Lower leg skin (tissue), 4 donors: ENCODE results near the gene ADAP2. TPM values are rescaled to one million over a fixed set of nuclear protein-coding genes. Genes with fewer than 3 reads are reported as not detected.

Experiments used
- DNase-seq, 2 donors: peaks; one replicate each; pipeline ENCODE4 v3.0.0-alpha.2; 2019; ENCODE audit warnings: low spot score in 2 of 2
- H3K4me3 ChIP-seq: fragments of 200-600 bp; sonication (generic); 2 replicates; pipeline ENCODE4 v1.5.1; 2017; ENCODE audit warnings: mild to moderate bottlenecking, low read depth; ENCODE audit not compliant: poor library complexity, severe bottlenecking
- POLR2A ChIP-seq, 2 donors: fragments of 450-650 bp; IDR thresholded peaks; one replicate each; pipeline ENCODE4 v1.6.1; 2016 to 2017; ENCODE audit warnings: antibody characterized with exemption in 2 of 2, mild to moderate bottlenecking in 1 of 2, moderate library complexity in 1 of 2
- WGBS, 2 donors: methylation state at CpG; one replicate each; pipeline ENCODE4 v1.1.5; 2018; 5-methylcytosine and 5-hydroxymethylcytosine counted together
- intact Hi-C: fragments of 100-400 bp; cut with DNase I; formaldehyde crosslinking; loops from one replicate; pipeline ENCODE4 v1.15.0; 2023; ENCODE audit warnings: low total_unique reads
- total RNA-seq, 4 donors: library from RNA; depleted of rRNA; stranded (reverse); fragments of >200 nt; gene quantifications; one replicate each; pipeline ENCODE4 v1.1.0, GENCODE V29; 2016
- TF ChIP-seq, protein P1 (sequence below), 3 donors: fragments of 450-650 bp; IDR thresholded peaks; one replicate each; pipeline ENCODE4 v1.5.1; 2016; ENCODE audit warnings: antibody characterized with exemption in 3 of 3, mild to moderate bottlenecking in 3 of 3, moderate library complexity in 2 of 3

ADAP2 gene
- total RNA-seq, result 10 to 100 TPM; 13.6 to 24.1 (median 18.3) TPM

- 10 to 13% methylated on average over 17 to 21 of the region's 60 CpGs for WGBS, 2 donors
- TF ChIP-seq, protein P1, sequence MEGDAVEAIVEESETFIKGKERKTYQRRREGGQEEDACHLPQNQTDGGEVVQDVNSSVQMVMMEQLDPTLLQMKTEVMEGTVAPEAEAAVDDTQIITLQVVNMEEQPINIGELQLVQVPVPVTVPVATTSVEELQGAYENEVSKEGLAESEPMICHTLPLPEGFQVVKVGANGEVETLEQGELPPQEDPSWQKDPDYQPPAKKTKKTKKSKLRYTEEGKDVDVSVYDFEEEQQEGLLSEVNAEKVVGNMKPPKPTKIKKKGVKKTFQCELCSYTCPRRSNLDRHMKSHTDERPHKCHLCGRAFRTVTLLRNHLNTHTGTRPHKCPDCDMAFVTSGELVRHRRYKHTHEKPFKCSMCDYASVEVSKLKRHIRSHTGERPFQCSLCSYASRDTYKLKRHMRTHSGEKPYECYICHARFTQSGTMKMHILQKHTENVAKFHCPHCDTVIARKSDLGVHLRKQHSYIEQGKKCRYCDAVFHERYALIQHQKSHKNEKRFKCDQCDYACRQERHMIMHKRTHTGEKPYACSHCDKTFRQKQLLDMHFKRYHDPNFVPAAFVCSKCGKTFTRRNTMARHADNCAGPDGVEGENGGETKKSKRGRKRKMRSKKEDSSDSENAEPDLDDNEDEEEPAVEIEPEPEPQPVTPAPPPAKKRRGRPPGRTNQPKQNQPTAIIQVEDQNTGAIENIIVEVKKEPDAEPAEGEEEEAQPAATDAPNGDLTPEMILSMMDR (IDR thresholded peaks at IDR 0.05), result no peak
- TF ChIP-seq POLR2A (IDR thresholded peaks at IDR 0.05), result no peak
- peak within 1 kb of the TSS; percentile 44 for H3K4me3 ChIP-seq
- intact Hi-C loops, result no loop called here
- DNase-seq, result peak; percentile 21 to 89
Measured at GRCh38 chr17:30921544-30922196, at the start of gene ADAP2. TSS of gene ADAP2 (plus strand) at chr17:30921945. CDS start at chr17:30922015, 70 bp downstream.

- intact Hi-C loops, result no loop called here
Measured at GRCh38 chr17:30886187-30886586, 35.6 kb upstream of the ADAP2 start.

GRCh38 chr17:30894236-30894635, 27.5 kb upstream of the ADAP2 start:
- intact Hi-C loops, result no loop called here
- no peak overlapping the region for H3K4me3 ChIP-seq
- no peak for TF ChIP-seq POLR2A (IDR thresholded peaks at IDR 0.05)
- TF ChIP-seq, protein P1 (IDR thresholded peaks at IDR 0.05), result no peak
- no peak for DNase-seq
- 80 to 89% methylated on average over 3 of the region's 3 CpGs for WGBS, 2 donors

More at GRCh38 chr17:30886187-30886586, 35.6 kb upstream of the ADAP2 start:
- TF ChIP-seq POLR2A (IDR thresholded peaks at IDR 0.05), result no peak
- TF ChIP-seq, protein P1 (IDR thresholded peaks at IDR 0.05), result no peak
- 96 to 97% methylated on average over 5 of the region's 5 CpGs for WGBS, 2 donors
- DNase-seq, result peak in 1 of 2 donors; percentile 29
- no peak overlapping the region for H3K4me3 ChIP-seq

GRCh38 chr17:30897311-30897710, 24.4 kb upstream of the ADAP2 start:
- no peak overlapping the region for H3K4me3 ChIP-seq
- intact Hi-C loops, result no loop called here
- 85 to 88% methylated on average over 5 of the region's 5 CpGs for WGBS, 2 donors
- TF ChIP-seq, protein P1 (IDR thresholded peaks at IDR 0.05), result no peak
- TF ChIP-seq POLR2A (IDR thresholded peaks at IDR 0.05), result no peak
- peak in 1 of 2 donors; percentile 12 for DNase-seq

DNA sequence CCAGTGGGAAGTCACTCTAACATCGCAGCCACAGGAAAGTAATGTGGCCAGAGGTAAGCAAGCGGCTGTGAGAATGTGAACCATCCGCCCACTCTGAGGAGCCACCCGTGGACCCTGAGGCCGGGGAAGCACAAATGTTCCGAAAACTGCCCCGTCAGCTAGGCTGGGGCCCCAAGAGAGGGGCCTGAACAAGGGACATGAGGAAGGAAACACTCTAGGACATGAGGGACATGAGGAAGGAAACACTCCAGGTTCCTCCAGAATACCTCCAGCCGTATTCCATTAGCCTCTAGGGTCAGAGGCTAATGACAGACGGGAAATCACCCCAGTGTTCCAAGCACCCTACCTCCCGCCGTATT, 16.0 kb upstream of the ADAP2 start:
- 0 to 2% methylated on average over 11 of the region's 11 CpGs for WGBS, 2 donors
- peak overlapping the region; percentile 77 for H3K4me3 ChIP-seq
- peak in 1 of 2 donors; percentile 70 for DNase-seq
- intact Hi-C loops, result no loop called here
- TF ChIP-seq, protein P1 (IDR thresholded peaks at IDR 0.05), result no peak
- no peak for TF ChIP-seq POLR2A (IDR thresholded peaks at IDR 0.05)
